B cell (primary cell): ENCODE results near the gene ALKAL2. TPM values are rescaled to one million over a fixed set of nuclear protein-coding genes. Genes with fewer than 3 reads are reported as not detected.

Experiments used
- ATAC-seq: fragments of 200-7000 bp; cut with Tn5 transposase; one replicate; pipeline ENCODE4 v1.10.0; 2021; ENCODE audit warnings: low read depth, mild to moderate bottlenecking, moderate number of reproducible peaks, moderate library complexity
- CTCF ChIA-PET: fragments of 350-600 bp; sonication (Branson Sonifier 250); formaldehyde crosslinking; loops from one replicate; lab custom pipeline; 2021; ENCODE audit warnings: antibody characterized with exemption, inconsistent platforms; lab: Charles Lee
- POLR2A ChIA-PET: fragments of 350-600 bp; sonication (Branson Sonifier 250); formaldehyde crosslinking; loops from one replicate; lab custom pipeline; 2021; ENCODE audit warnings: antibody characterized with exemption; lab: Charles Lee
- DNase-seq: peaks from one replicate; pipeline ENCODE4 v3.0.0; 2013
- H2AFZ ChIP-seq: 2 replicates; pipeline ENCODE4 v1.6.1; 2012; ENCODE audit warnings: mild to moderate bottlenecking, low read depth, low read length; ENCODE audit not compliant: insufficient read depth, poor library complexity, severe bottlenecking
- H3K27ac ChIP-seq, 2 donors: 1 replicate in 1 of 2; 2 replicates in 1 of 2; pipeline ENCODE4 v1.5.1; 2012 to 2013; ENCODE audit warnings: low read length in 2 of 2, mild to moderate bottlenecking in 2 of 2, moderate library complexity in 1 of 2
- H3K27me3 ChIP-seq, 4 experiments: fragments of 200-600 bp in 1 of 4; sonication (generic) in 1 of 4; replicated peaks in 1 of 4; 1 replicate in 2 of 4; 2 replicates in 2 of 4; pipeline versions ENCODE4 v1.6.1 to v1.7.0; 2013 to 2016; ENCODE audit warnings: low read length in 3 of 4, mild to moderate bottlenecking in 2 of 4, mixed read lengths in 1 of 4, moderate library complexity in 1 of 4; ENCODE audit not compliant: insufficient read depth in 4 of 4, control insufficient read depth in 3 of 4; ENCODE audit errors: control extremely low read depth in 1 of 4
- H3K36me3 ChIP-seq, 2 experiments: replicated peaks in 1 of 2; 1 replicate in 1 of 2; 2 replicates in 1 of 2; pipeline versions ENCODE4 v1.6.1 to v1.7.1; 2013; ENCODE audit warnings: low read length in 1 of 2; ENCODE audit not compliant: insufficient read depth in 2 of 2, control insufficient read depth in 1 of 2; ENCODE audit errors: control extremely low read depth in 1 of 2, extremely low read depth in 1 of 2
- H3K4me1 ChIP-seq, 2 donors: fragments of 200-600 bp in 1 of 2; sonication (generic) in 1 of 2; 1 replicate in 1 of 2; 2 replicates in 1 of 2; pipeline versions ENCODE4 v1.5.1 to v1.6.1; 2013 to 2017; ENCODE audit warnings: low read length in 2 of 2; ENCODE audit not compliant: control insufficient read depth in 2 of 2, insufficient read depth in 2 of 2
- H3K4me2 ChIP-seq: replicated peaks from 2 replicates; pipeline ENCODE3; 2012; ENCODE audit warnings: mild to moderate bottlenecking, low read depth, low read length; ENCODE audit not compliant: poor library complexity, severe bottlenecking
- H3K4me3 ChIP-seq, 5 experiments: fragments of 200-600 bp in 1 of 5; sonication (generic) in 1 of 5; 1 replicate in 3 of 5; 2 replicates in 2 of 5; pipeline versions ENCODE4 v1.5.1 to v1.7.0; 2011 to 2016; ENCODE audit warnings: low read length in 4 of 5, mild to moderate bottlenecking in 4 of 5, low read depth in 2 of 5, control low read depth in 1 of 5, moderate library complexity in 1 of 5; ENCODE audit not compliant: insufficient read depth in 1 of 5; ENCODE audit errors: control extremely low read depth in 1 of 5, extremely low read depth in 1 of 5
- H3K79me2 ChIP-seq: fragments of 200-600 bp; sonication (generic); one replicate; pipeline ENCODE4 v1.6.0; 2016; ENCODE audit warnings: low read length; ENCODE audit not compliant: control insufficient read depth, insufficient read depth
- H3K9ac ChIP-seq: fragments of 200-600 bp; sonication (generic); 2 replicates; pipeline ENCODE4 v1.6.1; 2017; ENCODE audit warnings: mild to moderate bottlenecking, low read length, moderate library complexity
- H3K9me3 ChIP-seq, 3 donors: one replicate each; pipeline versions ENCODE4 v1.6.1 to v1.7.1; 2013; ENCODE audit warnings: low read length in 2 of 3; ENCODE audit not compliant: control insufficient read depth in 2 of 3, insufficient read depth in 1 of 3; ENCODE audit errors: control extremely low read depth in 1 of 3
- H4K20me1 ChIP-seq: 2 replicates; pipeline ENCODE4 v1.6.0; 2012; ENCODE audit warnings: mild to moderate bottlenecking, low read length; ENCODE audit not compliant: insufficient read depth, control insufficient read depth, poor library complexity, severe bottlenecking
- H3K27ac Mint-ChIP-seq: one replicate; pipeline ENCODE4 v1.8.0; 2021; ENCODE audit warnings: mixed read lengths
- H3K27me3 Mint-ChIP-seq: one replicate; pipeline ENCODE4 v1.8.0; 2021; ENCODE audit warnings: mixed read lengths
- H3K4me1 Mint-ChIP-seq: one replicate; pipeline ENCODE4 v1.8.0; 2021; ENCODE audit warnings: mixed read lengths
- H3K4me3 Mint-ChIP-seq: one replicate; pipeline ENCODE4 v1.8.0; 2021; ENCODE audit warnings: mixed read lengths
- H3K9me3 Mint-ChIP-seq: one replicate; pipeline ENCODE4 v1.8.0; 2022; ENCODE audit warnings: mixed read lengths; ENCODE audit not compliant: insufficient read depth
- CTCF ChIP-seq: fragments of 200-600 bp; IDR thresholded peaks from one replicate; pipeline ENCODE4 v1.8.0; 2022; ENCODE audit warnings: antibody characterized with exemption, mild to moderate bottlenecking
- EZH2 ChIP-seq: IDR thresholded peaks from 2 replicates; pipeline ENCODE4 v1.6.1; 2012; ENCODE audit warnings: borderline replicate concordance, low read depth, mild to moderate bottlenecking, moderate library complexity, low read length; ENCODE audit not compliant: insufficient read depth, poor library complexity, severe bottlenecking
- WGBS: methylation state at CpG from one replicate; pipeline ENCODE4 v1.1.5; 2013; ENCODE audit warnings: missing lambda C conversion rate; ENCODE audit not compliant: insufficient coverage; 5-methylcytosine and 5-hydroxymethylcytosine counted together
- intact Hi-C: fragments of 100-400 bp; cut with micrococcal nuclease; formaldehyde crosslinking; loops from one replicate; pipeline ENCODE4 v1.10.0; 2022
- polyA plus RNA-seq: library from polyadenylated mRNA; depleted of rRNA; stranded (reverse); fragments of >200 nt; gene quantifications from 2 replicates; pipeline ENCODE4 v1.2.3, GENCODE V29; 2012
- total RNA-seq, 2 donors: library from RNA; stranded (reverse); fragments of 120-200 nt in 1 of 2; gene quantifications; 1 replicate in 1 of 2; 2 replicates in 1 of 2; pipeline versions ENCODE4 v1.2.3 to v1.2.4, GENCODE V29; 2013 to 2022

The ALKAL2 gene
- total and polyA plus RNA-seq, 2 donors (not counting 1 experiment from before 2014, with no cell fraction given), result 0.79 to 5.3 TPM

GRCh38 chr2:278927-279320 lies 9.0 kb downstream of the ALKAL2 start:
- CTCF ChIA-PET, result interaction anchor here (0.7 kb wide), 1 partner anchor 345 kb away, joined by 3 read pairs; no protein-coding TSS in a partner anchor
- Histone ChIP-seq H3K4me1 (peaks cover 9 to 11% of the 10 kb centered on the region in 2 donors), H4K20me1 (peaks cover 35% of the 10 kb centered on the region), H3K4me2 (no peak overlapping the region), H3K4me3 (no peak overlapping the region), H3K79me2 (peaks cover 8% of the 10 kb centered on the region), H3K9ac (no peak overlapping the region), H3K36me3 (peaks cover 4 to 51% of the 10 kb centered on the region in 2 experiments), H3K27ac (no peak overlapping the region), H3K27me3 (no peaks in the 10 kb centered on the region), H2AFZ (no peak overlapping the region), H3K9me3 (no peaks in the 10 kb centered on the region)
- POLR2A ChIA-PET, result no interaction called here
- no peak overlapping the region for H3K4me3 Mint-ChIP-seq
- no peak overlapping the region for H3K27ac Mint-ChIP-seq
- DNase-seq (no peak), ATAC-seq (no peak)
- no peak for TF ChIP-seq EZH2
- H3K4me1 Mint-ChIP-seq, result peaks cover 14% of the 10 kb centered on the region
- no peaks in the 10 kb centered on the region for H3K9me3 Mint-ChIP-seq
- WGBS, result no CpG with 5 or more reads among the region's 4 CpGs
- no peaks in the 10 kb centered on the region for H3K27me3 Mint-ChIP-seq
- intact Hi-C loops, result no loop called here

DNA sequence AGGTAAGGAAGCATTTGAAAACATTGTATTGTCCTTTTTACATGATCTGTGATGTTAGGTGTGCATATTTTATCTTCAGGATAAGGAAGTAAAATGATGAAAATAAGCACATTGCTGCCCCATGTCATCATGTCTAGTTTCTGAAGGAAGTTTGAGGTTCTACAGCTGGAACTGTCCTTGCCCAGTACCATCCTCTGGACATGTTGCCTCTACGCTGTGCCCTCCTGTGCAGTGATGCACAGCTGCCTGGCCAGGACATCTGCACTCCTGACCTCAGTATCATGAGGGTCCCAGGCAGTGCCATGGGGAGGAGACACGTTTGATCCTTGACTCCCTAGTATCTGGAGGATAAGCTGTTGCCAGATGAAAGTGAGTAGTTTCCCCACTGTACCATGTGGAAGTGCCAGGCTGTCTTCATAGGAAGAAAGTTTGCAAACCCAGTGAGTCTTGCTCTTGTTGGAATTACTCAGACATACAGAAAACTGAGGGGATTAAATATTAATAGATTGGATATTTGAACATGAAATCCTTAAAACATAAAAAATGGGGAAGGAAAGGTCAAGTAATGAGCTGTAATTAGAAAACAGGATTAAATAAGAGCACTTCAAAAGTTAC lies 9.5 kb downstream of the ALKAL2 start:
- H3K9me3 ChIP-seq, result no peaks in the 10 kb centered on the region
- H4K20me1 ChIP-seq, result peaks cover 40% of the 10 kb centered on the region
- TF ChIP-seq EZH2 (no peak), CTCF (no peak)
- ChIA-PET POLR2A (no interaction called here), CTCF (no interaction called here)
- intact Hi-C loops, result no loop called here
- H3K4me3 Mint-ChIP-seq, result no peak overlapping the region
- H3K79me2 ChIP-seq, result peaks cover 12% of the 10 kb centered on the region
- no peak overlapping the region for H3K27ac ChIP-seq
- WGBS, result 100% methylated on average over 2 of the region's 2 CpGs
- no peak overlapping the region for H3K27ac Mint-ChIP-seq
- no peaks in the 10 kb centered on the region for H3K27me3 ChIP-seq
- ATAC-seq (no peak), DNase-seq (no peak)
- no peak overlapping the region for H3K4me2 ChIP-seq
- no peak overlapping the region for H3K4me3 ChIP-seq
- no peaks in the 10 kb centered on the region for H3K9me3 Mint-ChIP-seq
- H2AFZ ChIP-seq, result no peak overlapping the region
- H3K36me3 ChIP-seq, result peaks cover 4 to 55% of the 10 kb centered on the region in 2 experiments
- peaks cover 9 to 11% of the 10 kb centered on the region in 2 donors for H3K4me1 ChIP-seq
- no peak overlapping the region for H3K9ac ChIP-seq
- H3K27me3 Mint-ChIP-seq, result no peaks in the 10 kb centered on the region
- H3K4me1 Mint-ChIP-seq, result peaks cover 14% of the 10 kb centered on the region
